Ascending aorta (tissue), 2 donors: ENCODE data around the gene DNAI2. TPM values are rescaled to one million over a fixed set of nuclear protein-coding genes. Genes with fewer than 3 reads are reported as not detected.

Experiments used
- DNase-seq, 2 donors: peaks; one replicate each; pipeline ENCODE4 v3.0.0-alpha.2; 2019; ENCODE audit warnings: low spot score in 2 of 2
- H3K27ac ChIP-seq, 2 donors: fragments of 200-600 bp; sonication (generic); one replicate each; pipeline ENCODE4 v1.5.1; 2016 to 2017; ENCODE audit warnings: mild to moderate bottlenecking in 1 of 2
- H3K27me3 ChIP-seq: fragments of 200-600 bp; sonication (generic); one replicate; pipeline ENCODE4 v1.5.1; 2017
- H3K36me3 ChIP-seq, 2 donors: fragments of 200-600 bp; sonication (generic); one replicate each; pipeline ENCODE4 v1.5.1; 2016
- H3K4me1 ChIP-seq, 2 donors: fragments of 200-600 bp; sonication (generic); one replicate each; pipeline ENCODE4 v1.5.1; 2016 to 2017; ENCODE audit warnings: mild to moderate bottlenecking in 1 of 2
- H3K4me3 ChIP-seq, 2 donors: fragments of 200-600 bp; sonication (generic); one replicate each; pipeline ENCODE4 v1.5.1; 2016 to 2017; ENCODE audit warnings: mild to moderate bottlenecking in 1 of 2
- H3K9me3 ChIP-seq, 2 donors: fragments of 200-600 bp; sonication (generic); one replicate each; pipeline ENCODE4 v1.5.1; 2016
- intact Hi-C: fragments of 100-400 bp; cut with DNase I; formaldehyde crosslinking; loops from one replicate; pipeline ENCODE4 v1.15.1; 2023
- total RNA-seq: library from RNA; depleted of rRNA; stranded (reverse); fragments of >200 nt; gene quantifications from one replicate; pipeline ENCODE4 v1.1.0, GENCODE V29; 2016
- TF ChIP-seq, protein P1 (sequence below), 3 experiments: fragments of 200-600 bp in 2 of 3; fragments of 450-650 bp in 1 of 3; sonication (generic) in 2 of 3; IDR thresholded peaks; one replicate each; pipeline ENCODE4 v1.5.1; 2016 to 2019; ENCODE audit warnings: antibody characterized with exemption in 3 of 3, mild to moderate bottlenecking in 1 of 3, moderate library complexity in 1 of 3

DNAI2 gene, protein sequence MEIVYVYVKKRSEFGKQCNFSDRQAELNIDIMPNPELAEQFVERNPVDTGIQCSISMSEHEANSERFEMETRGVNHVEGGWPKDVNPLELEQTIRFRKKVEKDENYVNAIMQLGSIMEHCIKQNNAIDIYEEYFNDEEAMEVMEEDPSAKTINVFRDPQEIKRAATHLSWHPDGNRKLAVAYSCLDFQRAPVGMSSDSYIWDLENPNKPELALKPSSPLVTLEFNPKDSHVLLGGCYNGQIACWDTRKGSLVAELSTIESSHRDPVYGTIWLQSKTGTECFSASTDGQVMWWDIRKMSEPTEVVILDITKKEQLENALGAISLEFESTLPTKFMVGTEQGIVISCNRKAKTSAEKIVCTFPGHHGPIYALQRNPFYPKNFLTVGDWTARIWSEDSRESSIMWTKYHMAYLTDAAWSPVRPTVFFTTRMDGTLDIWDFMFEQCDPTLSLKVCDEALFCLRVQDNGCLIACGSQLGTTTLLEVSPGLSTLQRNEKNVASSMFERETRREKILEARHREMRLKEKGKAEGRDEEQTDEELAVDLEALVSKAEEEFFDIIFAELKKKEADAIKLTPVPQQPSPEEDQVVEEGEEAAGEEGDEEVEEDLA
- not detected for total RNA-seq

DNA sequence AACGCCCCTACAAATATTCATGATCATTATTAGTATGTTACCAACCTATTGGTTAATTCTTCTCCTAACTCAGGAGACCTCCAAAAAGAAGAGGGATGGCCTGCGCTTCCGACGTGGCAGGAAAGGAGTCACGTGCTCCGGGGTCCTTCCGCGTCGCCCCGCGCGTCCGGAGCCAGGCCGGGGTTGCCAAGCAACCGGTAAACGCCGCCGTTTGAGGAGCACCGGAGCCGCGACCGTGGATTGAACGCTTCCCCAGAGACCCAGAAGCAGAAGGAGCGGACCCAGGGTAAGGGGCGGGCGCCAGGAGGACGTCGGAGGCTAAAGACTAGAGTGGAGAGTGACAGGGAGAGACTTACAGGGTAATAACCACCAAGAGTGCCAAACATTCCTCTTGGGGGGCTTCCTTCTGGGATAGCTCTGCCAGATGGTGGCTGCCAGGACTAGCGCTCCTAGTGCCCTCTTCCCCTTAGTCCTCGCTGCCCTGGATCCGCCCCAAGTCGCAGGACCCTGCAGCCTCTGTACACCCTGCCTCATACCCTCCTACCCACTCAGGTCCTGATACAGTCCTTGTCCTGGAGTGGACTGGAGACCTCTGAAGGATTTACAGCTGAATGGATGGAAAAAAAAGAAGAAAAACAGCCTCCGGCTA is at the start of gene DNAI2:
DNAI2 (plus strand) TSS at position 175 of the 649 bp plus-strand sequence. CDS start 7,584 bp downstream, outside the sequence.
- TF ChIP-seq, protein P1, sequence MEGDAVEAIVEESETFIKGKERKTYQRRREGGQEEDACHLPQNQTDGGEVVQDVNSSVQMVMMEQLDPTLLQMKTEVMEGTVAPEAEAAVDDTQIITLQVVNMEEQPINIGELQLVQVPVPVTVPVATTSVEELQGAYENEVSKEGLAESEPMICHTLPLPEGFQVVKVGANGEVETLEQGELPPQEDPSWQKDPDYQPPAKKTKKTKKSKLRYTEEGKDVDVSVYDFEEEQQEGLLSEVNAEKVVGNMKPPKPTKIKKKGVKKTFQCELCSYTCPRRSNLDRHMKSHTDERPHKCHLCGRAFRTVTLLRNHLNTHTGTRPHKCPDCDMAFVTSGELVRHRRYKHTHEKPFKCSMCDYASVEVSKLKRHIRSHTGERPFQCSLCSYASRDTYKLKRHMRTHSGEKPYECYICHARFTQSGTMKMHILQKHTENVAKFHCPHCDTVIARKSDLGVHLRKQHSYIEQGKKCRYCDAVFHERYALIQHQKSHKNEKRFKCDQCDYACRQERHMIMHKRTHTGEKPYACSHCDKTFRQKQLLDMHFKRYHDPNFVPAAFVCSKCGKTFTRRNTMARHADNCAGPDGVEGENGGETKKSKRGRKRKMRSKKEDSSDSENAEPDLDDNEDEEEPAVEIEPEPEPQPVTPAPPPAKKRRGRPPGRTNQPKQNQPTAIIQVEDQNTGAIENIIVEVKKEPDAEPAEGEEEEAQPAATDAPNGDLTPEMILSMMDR (IDR thresholded peaks at IDR 0.05), result no peak
- Histone ChIP-seq H3K4me1 (no peaks in the 10 kb centered on the region), H3K4me3 (no peak within 1 kb of the TSS), H3K9me3 (no peaks in the 10 kb centered on the region), H3K27ac (no peak within 1 kb of the TSS), H3K27me3 (no peaks in the 10 kb centered on the region), H3K36me3 (no peaks in the 10 kb centered on the region)
- intact Hi-C loops, result no loop called here
- DNase-seq, result no peak

DNA sequence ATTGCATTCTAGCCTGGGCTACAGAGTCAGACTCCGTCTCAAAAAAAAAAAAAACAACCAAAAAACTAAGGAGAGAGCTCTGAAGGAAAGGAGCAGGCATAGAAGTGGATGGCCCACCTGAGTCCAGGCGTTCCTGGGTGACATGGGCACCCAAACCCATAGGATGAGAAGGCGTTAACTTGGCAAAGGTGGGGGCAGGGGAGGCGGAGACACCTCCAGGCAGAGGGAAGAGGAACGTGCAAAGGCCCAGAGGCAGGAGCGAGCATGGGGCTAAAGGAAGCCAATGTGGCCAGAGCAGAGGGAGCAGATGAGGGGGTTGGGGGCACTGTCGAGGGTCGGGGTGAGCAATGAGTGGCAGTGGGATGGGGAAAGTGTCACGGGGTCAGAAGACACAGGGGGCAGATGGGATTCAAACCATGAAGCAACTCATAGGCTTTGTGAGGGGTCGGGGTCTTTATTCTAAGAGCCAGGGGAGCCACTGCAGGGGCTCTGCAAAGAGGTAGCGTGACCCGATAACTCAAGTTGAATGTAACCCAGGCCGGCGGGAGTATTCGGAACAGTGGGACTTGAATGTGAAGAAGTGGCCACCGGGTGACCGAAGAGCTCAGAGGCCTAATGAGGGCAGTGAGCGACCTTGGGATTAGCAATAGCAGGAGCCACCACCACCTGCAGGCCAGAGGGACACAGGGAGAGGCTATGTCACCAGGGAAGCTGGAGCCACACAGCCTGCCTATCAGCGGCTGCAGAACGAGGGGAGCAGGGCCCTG is 48.9 kb upstream of the DNAI2 start:
- Histone ChIP-seq H3K9me3 (no peaks in the 10 kb centered on the region), H3K4me3 (no peak overlapping the region), H3K27ac (no peak overlapping the region), H3K36me3 (peaks cover 4 to 9% of the 10 kb centered on the region in 2 donors), H3K4me1 (no peaks in the 10 kb centered on the region), H3K27me3 (no peaks in the 10 kb centered on the region)
- TF ChIP-seq, protein P1 (IDR thresholded peaks at IDR 0.05), result no peak
- DNase-seq, result no peak
- intact Hi-C loops, result no loop called here

DNA sequence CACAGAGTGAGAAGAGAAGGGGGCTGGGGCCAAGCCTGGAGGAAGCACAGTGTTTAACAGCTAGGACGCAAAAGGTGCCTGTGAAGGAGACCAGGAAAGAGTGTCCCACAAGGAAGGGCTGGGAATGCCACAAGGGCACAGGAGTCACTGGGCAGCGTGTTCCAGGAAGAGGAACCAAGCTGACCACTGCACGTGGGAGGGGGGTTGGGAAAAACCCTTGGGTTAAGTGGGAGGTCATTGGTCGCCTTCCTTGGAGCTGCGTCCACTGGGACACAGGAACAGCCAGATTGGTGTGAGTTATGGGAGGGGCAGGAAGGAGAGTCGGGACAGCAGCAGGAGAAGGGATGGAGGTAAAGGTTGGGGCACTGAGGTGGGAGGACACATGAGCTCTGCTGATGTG is 47.8 kb upstream of the DNAI2 start:
- H3K27me3 ChIP-seq, result no peaks in the 10 kb centered on the region
- no peak overlapping the region for H3K4me3 ChIP-seq
- no peaks in the 10 kb centered on the region for H3K9me3 ChIP-seq
- H3K27ac ChIP-seq, result no peak overlapping the region
- TF ChIP-seq, protein P1 (IDR thresholded peaks at IDR 0.05), result no peak
- intact Hi-C loops, result no loop called here
- no peaks in the 10 kb centered on the region for H3K4me1 ChIP-seq
- peaks cover 4 to 14% of the 10 kb centered on the region in 2 donors for H3K36me3 ChIP-seq
- DNase-seq, result no peak

DNA sequence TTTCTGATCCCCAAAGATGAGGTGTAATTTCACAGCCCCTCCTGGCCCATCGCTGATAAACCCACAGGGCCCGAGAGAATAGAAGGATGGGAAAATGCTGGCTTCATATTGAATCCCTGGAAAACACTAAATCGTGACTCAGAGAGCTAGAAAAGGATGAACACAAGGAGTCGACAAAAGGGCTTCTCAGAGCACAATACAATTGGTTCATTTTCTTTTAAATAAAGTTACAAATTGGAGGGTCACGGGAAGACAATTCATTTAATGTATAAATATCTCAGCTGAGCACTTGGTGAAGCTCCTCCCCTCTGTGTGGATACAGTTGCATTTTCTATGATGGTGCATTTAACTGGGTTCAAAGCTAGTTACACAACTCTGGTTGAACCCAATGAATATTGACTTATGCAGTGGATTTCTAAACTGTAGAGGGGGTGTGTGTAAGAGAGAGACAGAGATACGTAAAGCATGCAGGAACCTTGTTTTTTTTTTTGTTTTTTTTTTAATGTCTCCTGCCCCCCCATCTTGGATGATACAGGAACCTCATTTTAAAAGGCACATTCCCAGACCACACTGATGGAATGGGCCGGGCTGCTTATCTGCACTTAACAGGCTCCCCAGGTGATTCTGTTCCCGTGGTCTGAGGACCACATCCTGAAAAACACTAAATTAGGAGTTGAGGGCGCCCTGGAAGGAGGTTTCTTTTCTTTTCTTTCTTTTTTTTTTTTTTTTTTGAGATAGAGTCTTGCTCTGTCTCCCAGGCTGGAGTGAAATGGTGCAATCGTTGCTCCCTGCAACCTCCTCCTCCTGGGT is 46.6 kb upstream of the DNAI2 start:
- no peak overlapping the region for H3K4me3 ChIP-seq
- DNase-seq, result no peak
- H3K9me3 ChIP-seq, result no peaks in the 10 kb centered on the region
- no peak overlapping the region for H3K27ac ChIP-seq
- intact Hi-C loops, result no loop called here
- no peaks in the 10 kb centered on the region for H3K4me1 ChIP-seq
- TF ChIP-seq, protein P1 (IDR thresholded peaks at IDR 0.05), result no peak
- H3K27me3 ChIP-seq, result no peaks in the 10 kb centered on the region
- peaks cover 4 to 11% of the 10 kb centered on the region in 2 donors for H3K36me3 ChIP-seq
